Measurements from ENCODE around the gene AHNAK2. TPM values are rescaled to one million over a fixed set of nuclear protein-coding genes. Genes with fewer than 3 reads are reported as not detected.
"Not testable (repeated sequence)": the region's sequence is repeated elsewhere in the genome, so short reads cannot be mapped to it uniquely, and the experiment has no call there.

AHNAK2 gene
- total and polyA plus RNA-seq, 2 donors, result 0.42 to 3.8 TPM

DNA sequence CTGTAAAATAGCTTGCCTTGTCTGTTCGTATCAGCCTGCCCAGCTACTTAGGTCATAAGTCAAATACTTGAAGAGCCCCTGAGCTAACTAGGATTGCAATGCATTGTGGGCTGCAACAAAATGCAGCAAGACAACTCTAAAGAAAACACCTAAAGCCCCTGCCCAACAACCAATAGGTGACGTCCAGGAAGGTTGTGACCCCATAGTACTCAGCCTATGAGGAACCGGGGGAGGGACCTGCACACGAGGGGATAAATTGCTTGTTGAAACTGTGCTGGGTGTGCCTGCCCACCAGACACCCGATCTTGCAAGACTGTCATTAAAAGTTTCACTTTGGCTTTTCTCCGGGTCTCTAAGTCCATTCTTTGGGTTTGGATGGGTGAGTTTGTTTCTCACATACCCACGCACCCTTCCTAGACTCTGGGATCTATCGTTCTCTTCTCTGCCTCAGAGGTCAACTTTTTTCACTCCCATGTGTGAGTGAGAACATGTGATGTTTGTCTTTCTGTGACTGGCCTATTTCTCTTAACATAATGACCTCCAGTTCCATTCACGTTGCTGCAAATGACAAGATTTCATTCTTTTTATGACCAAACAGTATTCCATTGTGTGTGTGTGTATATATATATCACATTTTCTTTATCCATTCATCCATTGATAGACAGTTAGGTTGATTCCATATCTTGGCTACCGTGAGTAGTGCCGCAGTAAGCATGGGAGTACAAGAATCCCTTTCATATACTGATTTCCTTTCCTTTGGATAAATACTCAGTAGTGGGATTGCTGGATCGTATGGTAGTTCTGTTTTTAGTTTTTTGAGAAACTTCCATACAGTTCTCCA is 58.8 kb downstream of the AHNAK2 start:
- not testable (repeated sequence) for H3K27me3 ChIP-seq (ENCODE audit: control insufficient read depth in 2 of 2, insufficient read depth in 1 of 2, low read length in 1 of 2); H3K9me3 ChIP-seq (ENCODE audit: control insufficient read depth in 2 of 2, insufficient read depth in 1 of 2, low read length in 1 of 2); H3K4me3 ChIP-seq (ENCODE audit: low read length in 2 of 2); DNase-seq (ENCODE audit: low read depth in 6 of 9, low spot score in 9 of 9); H3K36me3 ChIP-seq (ENCODE audit: control insufficient read depth in 2 of 2, insufficient read depth in 2 of 2, low read length in 1 of 2); H3K4me1 ChIP-seq (ENCODE audit: control insufficient read depth in 2 of 2, insufficient read depth in 2 of 2, low read length in 2 of 2); H3K27ac ChIP-seq (ENCODE audit: low read depth in 1 of 2, low read length in 1 of 2)
- 88% methylated on average over 12 of the region's 12 CpGs for WGBS

DNA sequence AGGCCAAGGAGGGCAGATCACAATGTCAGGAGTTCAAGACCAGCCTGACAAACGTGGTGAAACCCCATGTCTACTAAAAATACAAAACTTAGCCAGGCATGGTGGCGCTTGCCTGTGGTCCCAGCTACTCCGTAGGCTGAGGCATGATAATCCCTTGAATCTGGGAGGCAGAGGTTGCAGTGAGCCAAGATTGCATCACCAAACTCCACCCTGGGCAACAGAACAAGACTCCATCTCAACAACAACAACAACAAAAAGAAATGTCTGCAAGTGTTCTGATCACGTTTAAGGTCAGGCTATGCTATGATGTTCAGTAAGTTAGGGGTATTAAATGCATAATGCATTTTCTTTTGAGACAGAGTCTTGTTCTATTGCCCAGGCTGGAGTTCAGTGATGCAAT is 60.2 kb downstream of the AHNAK2 start:
- Histone ChIP-seq H3K27me3 (ENCODE audit: control insufficient read depth in 2 of 2, insufficient read depth in 1 of 2, low read length in 1 of 2) (no peaks in the 10 kb centered on the region), H3K27ac (ENCODE audit: low read depth in 1 of 2, low read length in 1 of 2) (no peak overlapping the region), H3K4me1 (ENCODE audit: control insufficient read depth in 2 of 2, insufficient read depth in 2 of 2, low read length in 2 of 2) (no peaks in the 10 kb centered on the region), H3K36me3 (ENCODE audit: control insufficient read depth in 2 of 2, insufficient read depth in 2 of 2, low read length in 1 of 2) (no peaks in the 10 kb centered on the region), H3K4me3 (ENCODE audit: low read length in 2 of 2) (no peak overlapping the region), H3K9me3 (ENCODE audit: control insufficient read depth in 2 of 2, insufficient read depth in 1 of 2, low read length in 1 of 2) (no peaks in the 10 kb centered on the region)
- WGBS, result 90% methylated on average over 4 of the region's 4 CpGs
- DNase-seq (ENCODE audit: low read depth in 6 of 9, low spot score in 9 of 9), result no peak

DNA sequence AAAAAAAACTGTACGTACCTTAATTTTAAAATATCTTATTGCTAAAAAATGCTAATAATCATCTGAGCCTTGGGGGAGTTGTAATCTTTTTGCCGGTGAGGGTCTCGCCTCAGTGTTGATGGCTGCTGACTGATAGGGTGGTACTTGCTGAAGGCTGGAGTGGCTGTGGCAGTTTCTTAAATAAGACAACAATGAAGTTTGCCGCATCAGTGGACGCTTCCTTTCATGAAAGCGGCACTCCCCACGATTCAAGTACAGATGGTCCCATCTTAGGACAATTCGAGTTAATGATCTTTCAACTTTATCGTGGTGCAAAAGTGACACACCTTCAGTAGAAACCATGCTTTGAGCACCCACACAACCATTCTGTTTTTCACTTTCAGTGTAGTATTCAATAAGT is 61.1 kb downstream of the AHNAK2 start:
- Histone ChIP-seq H3K4me1 (ENCODE audit: control insufficient read depth in 2 of 2, insufficient read depth in 2 of 2, low read length in 2 of 2) (no peaks in the 10 kb centered on the region), H3K27me3 (ENCODE audit: control insufficient read depth in 2 of 2, insufficient read depth in 1 of 2, low read length in 1 of 2) (no peaks in the 10 kb centered on the region), H3K4me3 (ENCODE audit: low read length in 2 of 2) (no peak overlapping the region), H3K36me3 (ENCODE audit: control insufficient read depth in 2 of 2, insufficient read depth in 2 of 2, low read length in 1 of 2) (no peaks in the 10 kb centered on the region), H3K27ac (ENCODE audit: low read depth in 1 of 2, low read length in 1 of 2) (no peak overlapping the region), H3K9me3 (ENCODE audit: control insufficient read depth in 2 of 2, insufficient read depth in 1 of 2, low read length in 1 of 2) (peaks cover 1 to 3% of the 10 kb centered on the region in 2 donors)
- no peak for DNase-seq (ENCODE audit: low read depth in 6 of 9, low spot score in 9 of 9)
- WGBS, result 96% methylated on average over 9 of the region's 9 CpGs

DNA sequence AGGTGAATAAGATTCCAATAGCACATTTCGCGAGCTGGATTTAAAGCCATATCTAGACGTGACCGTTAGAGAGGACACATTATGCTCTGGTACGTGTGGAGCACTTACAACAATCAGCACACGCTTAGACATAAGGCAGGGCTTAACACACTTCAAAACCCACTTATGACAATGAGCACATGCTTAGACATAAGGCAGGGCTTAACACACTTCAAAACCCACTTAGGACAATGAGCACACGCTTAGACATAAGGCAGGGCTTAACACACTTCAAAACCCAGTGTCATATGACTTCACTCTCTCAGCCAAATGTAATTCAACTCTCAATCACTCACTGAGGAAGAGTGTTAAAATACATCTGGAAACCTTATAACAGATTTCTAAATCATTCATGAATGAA is 64.7 kb downstream of the AHNAK2 start:
- Histone ChIP-seq H3K27ac (ENCODE audit: low read depth in 1 of 2, low read length in 1 of 2) (no peak overlapping the region), H3K4me3 (ENCODE audit: low read length in 2 of 2) (no peak overlapping the region), H3K27me3 (ENCODE audit: control insufficient read depth in 2 of 2, insufficient read depth in 1 of 2, low read length in 1 of 2) (peaks cover 0 to 2% of the 10 kb centered on the region in 2 donors), H3K9me3 (ENCODE audit: control insufficient read depth in 2 of 2, insufficient read depth in 1 of 2, low read length in 1 of 2) (peaks cover 1 to 8% of the 10 kb centered on the region in 2 donors), H3K36me3 (ENCODE audit: control insufficient read depth in 2 of 2, insufficient read depth in 2 of 2, low read length in 1 of 2) (no peaks in the 10 kb centered on the region), H3K4me1 (ENCODE audit: control insufficient read depth in 2 of 2, insufficient read depth in 2 of 2, low read length in 2 of 2) (no peaks in the 10 kb centered on the region)
- 99% methylated on average over 7 of the region's 7 CpGs for WGBS
- no peak for DNase-seq (ENCODE audit: low read depth in 6 of 9, low spot score in 9 of 9)

DNA sequence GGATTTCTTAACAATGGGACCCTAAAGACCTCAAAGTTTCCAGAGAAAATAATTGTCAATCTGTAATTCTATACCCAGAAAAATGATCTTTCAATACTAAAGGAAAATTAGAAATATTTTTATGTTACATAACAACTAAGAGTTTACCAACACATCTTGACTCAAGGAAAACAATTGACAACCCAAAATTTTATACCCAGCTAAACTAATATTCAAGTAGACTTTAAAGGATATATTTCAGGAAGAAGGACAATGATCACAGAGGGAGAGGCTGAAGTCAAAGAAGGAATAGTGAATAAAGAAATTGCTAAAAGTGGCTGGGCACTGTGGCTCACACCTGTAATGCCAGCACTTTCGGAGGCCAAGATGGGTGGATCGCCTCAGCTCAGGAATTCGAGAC is 66.1 kb downstream of the AHNAK2 start:
- DNase-seq (ENCODE audit: low read depth in 6 of 9, low spot score in 9 of 9), result no peak
- H3K27ac ChIP-seq (ENCODE audit: low read depth in 1 of 2, low read length in 1 of 2), result no peak overlapping the region
- peaks cover 0 to 7% of the 10 kb centered on the region in 2 donors for H3K27me3 ChIP-seq (ENCODE audit: control insufficient read depth in 2 of 2, insufficient read depth in 1 of 2, low read length in 1 of 2)
- H3K9me3 ChIP-seq (ENCODE audit: control insufficient read depth in 2 of 2, insufficient read depth in 1 of 2, low read length in 1 of 2), result peaks cover 1 to 8% of the 10 kb centered on the region in 2 donors
- H3K4me1 ChIP-seq (ENCODE audit: control insufficient read depth in 2 of 2, insufficient read depth in 2 of 2, low read length in 2 of 2), result no peaks in the 10 kb centered on the region
- H3K36me3 ChIP-seq (ENCODE audit: control insufficient read depth in 2 of 2, insufficient read depth in 2 of 2, low read length in 1 of 2), result no peaks in the 10 kb centered on the region
- no peak overlapping the region for H3K4me3 ChIP-seq (ENCODE audit: low read length in 2 of 2)
- WGBS, result 95% methylated on average over 3 of the region's 3 CpGs

DNA sequence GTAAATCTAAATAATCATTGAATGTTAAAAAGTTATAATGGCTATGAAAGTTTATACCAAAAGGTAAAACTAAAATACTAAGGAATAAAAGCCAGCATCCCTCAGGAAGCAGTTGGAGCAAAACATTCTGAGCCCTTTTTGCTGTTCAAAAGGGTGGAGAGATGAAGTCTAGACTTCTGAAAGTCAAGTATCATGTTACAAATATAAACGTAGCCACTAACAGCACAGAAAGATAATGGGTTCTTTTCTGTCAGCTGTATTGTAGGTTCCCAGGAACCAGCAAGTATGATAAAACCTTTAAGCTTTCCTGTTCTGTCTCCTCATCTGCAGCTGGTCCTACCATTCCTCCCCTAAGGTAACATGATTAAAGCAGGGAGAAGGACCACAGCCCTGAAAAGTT is 69.9 kb downstream of the AHNAK2 start:
- H3K27ac ChIP-seq (ENCODE audit: low read depth in 1 of 2, low read length in 1 of 2), result no peak overlapping the region
- WGBS, result 51% methylated on average over 1 of the region's 1 CpG
- no peak overlapping the region for H3K4me3 ChIP-seq (ENCODE audit: low read length in 2 of 2)
- peaks cover 1 to 8% of the 10 kb centered on the region in 2 donors for H3K9me3 ChIP-seq (ENCODE audit: control insufficient read depth in 2 of 2, insufficient read depth in 1 of 2, low read length in 1 of 2)
- H3K4me1 ChIP-seq (ENCODE audit: control insufficient read depth in 2 of 2, insufficient read depth in 2 of 2, low read length in 2 of 2), result no peaks in the 10 kb centered on the region
- no peaks in the 10 kb centered on the region for H3K36me3 ChIP-seq (ENCODE audit: control insufficient read depth in 2 of 2, insufficient read depth in 2 of 2, low read length in 1 of 2)
- H3K27me3 ChIP-seq (ENCODE audit: control insufficient read depth in 2 of 2, insufficient read depth in 1 of 2, low read length in 1 of 2), result peaks cover 0 to 21% of the 10 kb centered on the region in 2 donors
- no peak for DNase-seq (ENCODE audit: low read depth in 6 of 9, low spot score in 9 of 9)

DNA sequence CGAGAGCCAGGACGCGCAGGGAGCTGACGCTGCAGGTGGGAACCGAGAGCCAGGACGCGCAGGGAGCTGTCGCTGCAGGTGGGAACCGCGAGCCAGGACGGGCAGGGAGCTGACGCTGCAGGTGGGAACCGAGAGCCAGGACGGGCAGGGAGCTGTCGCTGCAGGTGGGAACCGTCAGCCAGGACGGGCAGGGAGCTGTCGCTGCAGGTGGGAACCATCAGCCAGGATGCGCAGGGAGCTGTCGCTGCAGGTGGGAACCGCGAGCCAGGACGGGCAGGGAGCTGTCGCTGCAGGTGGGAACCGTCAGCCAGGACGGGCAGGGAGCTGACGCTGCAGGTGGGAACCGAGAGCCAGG is 72.6 kb downstream of the AHNAK2 start:
- not testable (repeated sequence) for H3K9me3 ChIP-seq (ENCODE audit: control insufficient read depth in 2 of 2, insufficient read depth in 1 of 2, low read length in 1 of 2); DNase-seq (ENCODE audit: low read depth in 6 of 9, low spot score in 9 of 9); H3K4me3 ChIP-seq (ENCODE audit: low read length in 2 of 2); H3K4me1 ChIP-seq (ENCODE audit: control insufficient read depth in 2 of 2, insufficient read depth in 2 of 2, low read length in 2 of 2); H3K27ac ChIP-seq (ENCODE audit: low read depth in 1 of 2, low read length in 1 of 2); H3K36me3 ChIP-seq (ENCODE audit: control insufficient read depth in 2 of 2, insufficient read depth in 2 of 2, low read length in 1 of 2)
- peaks cover 0 to 22% of the 10 kb centered on the region in 2 donors for H3K27me3 ChIP-seq (ENCODE audit: control insufficient read depth in 2 of 2, insufficient read depth in 1 of 2, low read length in 1 of 2)
- 79% methylated on average over 28 of the region's 28 CpGs for WGBS

DNA sequence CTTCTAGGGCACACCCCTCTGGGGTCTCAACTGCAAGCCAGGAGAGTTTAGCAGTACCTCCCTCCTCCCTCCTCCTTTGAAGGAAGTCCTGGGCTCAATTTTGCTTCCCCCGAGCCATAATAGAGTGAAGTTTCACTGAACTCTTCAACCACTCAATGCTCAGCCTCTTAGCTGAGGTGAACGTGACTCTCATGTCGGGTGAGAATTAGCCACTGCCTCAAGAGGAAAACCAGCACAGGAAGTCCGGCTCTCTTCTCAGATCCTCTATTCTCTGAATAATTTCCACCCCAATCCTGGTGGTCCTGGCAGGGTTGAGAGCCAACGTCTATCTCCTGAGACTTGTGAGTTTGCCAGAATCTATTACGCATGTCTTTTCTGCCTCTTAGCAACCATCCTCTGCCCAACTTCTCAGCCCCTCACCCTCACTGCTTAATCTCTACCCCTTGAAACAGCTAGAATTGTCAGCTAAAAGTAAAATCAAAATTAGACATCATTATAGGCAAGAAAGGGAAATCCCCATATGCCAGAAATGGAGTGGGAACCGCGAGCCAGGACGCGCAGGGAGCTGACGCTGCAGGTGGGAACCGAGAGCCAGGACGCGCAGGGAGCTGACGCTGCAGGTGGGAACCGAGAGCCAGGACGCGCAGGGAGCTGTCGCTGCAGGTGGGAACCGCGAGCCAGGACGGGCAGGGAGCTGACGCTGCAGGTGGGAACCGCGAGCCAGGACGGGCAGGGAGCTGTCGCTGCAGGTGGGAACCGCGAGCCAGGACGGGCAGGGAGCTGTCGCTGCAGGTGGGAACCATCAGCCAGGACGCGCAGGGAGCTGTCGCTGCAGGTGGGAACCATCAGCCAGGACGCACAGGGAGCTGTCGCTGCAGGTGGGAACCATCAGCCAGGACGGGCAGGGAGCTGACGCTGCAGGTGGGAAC is 73.3 kb downstream of the AHNAK2 start:
- not testable (repeated sequence) for DNase-seq (ENCODE audit: low read depth in 6 of 9, low spot score in 9 of 9); H3K4me3 ChIP-seq (ENCODE audit: low read length in 2 of 2); H3K4me1 ChIP-seq (ENCODE audit: control insufficient read depth in 2 of 2, insufficient read depth in 2 of 2, low read length in 2 of 2); H3K36me3 ChIP-seq (ENCODE audit: control insufficient read depth in 2 of 2, insufficient read depth in 2 of 2, low read length in 1 of 2); H3K27ac ChIP-seq (ENCODE audit: low read depth in 1 of 2, low read length in 1 of 2); H3K9me3 ChIP-seq (ENCODE audit: control insufficient read depth in 2 of 2, insufficient read depth in 1 of 2, low read length in 1 of 2)
- peaks cover 0 to 22% of the 10 kb centered on the region in 2 donors for H3K27me3 ChIP-seq (ENCODE audit: control insufficient read depth in 2 of 2, insufficient read depth in 1 of 2, low read length in 1 of 2)
- 74% methylated on average over 38 of the region's 38 CpGs for WGBS

DNA sequence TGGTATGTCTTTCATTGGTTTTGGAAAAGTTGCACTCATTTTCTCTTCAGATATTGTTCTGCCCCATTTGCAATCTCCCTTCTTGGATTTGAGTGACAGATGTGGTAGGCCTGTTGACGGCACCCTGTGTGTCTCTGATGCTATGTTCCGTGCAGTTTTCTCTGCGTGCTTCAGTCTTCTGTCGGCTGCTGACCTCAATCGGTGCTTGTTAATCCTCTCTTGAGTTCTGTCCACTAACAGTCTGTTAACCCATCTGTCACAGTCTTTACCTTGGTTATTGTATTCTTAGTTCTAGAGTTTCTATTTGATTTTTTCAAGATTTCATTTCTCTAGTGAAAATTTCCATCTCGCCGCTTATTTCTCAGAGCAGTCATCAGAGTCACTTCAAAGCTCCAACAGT is 74.2 kb downstream of the AHNAK2 start:
- WGBS, result 96% methylated on average over 7 of the region's 7 CpGs

More for the DNA sequence above, 74.2 kb downstream of the AHNAK2 start:
- no peaks in the 10 kb centered on the region for H3K36me3 ChIP-seq (ENCODE audit: control insufficient read depth in 2 of 2, insufficient read depth in 2 of 2, low read length in 1 of 2)
- H3K27ac ChIP-seq (ENCODE audit: low read depth in 1 of 2, low read length in 1 of 2), result no peak overlapping the region
- no peak for DNase-seq (ENCODE audit: low read depth in 6 of 9, low spot score in 9 of 9)
- H3K4me3 ChIP-seq (ENCODE audit: low read length in 2 of 2), result no peak overlapping the region
- peaks cover 0 to 24% of the 10 kb centered on the region in 2 donors for H3K27me3 ChIP-seq (ENCODE audit: control insufficient read depth in 2 of 2, insufficient read depth in 1 of 2, low read length in 1 of 2)
- H3K9me3 ChIP-seq (ENCODE audit: control insufficient read depth in 2 of 2, insufficient read depth in 1 of 2, low read length in 1 of 2), result no peaks in the 10 kb centered on the region
- no peaks in the 10 kb centered on the region for H3K4me1 ChIP-seq (ENCODE audit: control insufficient read depth in 2 of 2, insufficient read depth in 2 of 2, low read length in 2 of 2)

Measured in thymus (tissue), 11 donors.